Measurements from ENCODE around the gene RUVBL1.

DNA sequence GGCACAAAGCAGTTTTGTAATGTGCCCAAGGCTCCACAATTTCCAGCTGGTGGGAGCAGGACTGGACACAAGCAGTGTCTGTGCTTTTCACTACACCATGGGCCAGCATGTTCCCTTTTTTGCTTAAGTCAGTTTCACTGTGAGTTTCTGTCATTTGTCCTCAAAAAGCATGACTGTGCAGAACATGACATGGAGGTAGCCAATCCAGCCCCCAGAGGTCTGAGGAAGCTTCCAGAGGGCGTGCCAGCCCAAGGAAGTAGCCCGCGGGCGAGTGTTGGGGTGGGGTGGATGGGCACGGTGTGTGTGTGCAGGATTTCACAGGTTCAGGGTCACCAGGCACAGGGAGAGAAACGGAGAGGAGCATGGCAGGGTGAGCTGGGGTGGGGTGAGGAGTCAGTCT lies 21.7 kb upstream of the RUVBL1 start:
- TF ChIP-seq, protein P1, sequence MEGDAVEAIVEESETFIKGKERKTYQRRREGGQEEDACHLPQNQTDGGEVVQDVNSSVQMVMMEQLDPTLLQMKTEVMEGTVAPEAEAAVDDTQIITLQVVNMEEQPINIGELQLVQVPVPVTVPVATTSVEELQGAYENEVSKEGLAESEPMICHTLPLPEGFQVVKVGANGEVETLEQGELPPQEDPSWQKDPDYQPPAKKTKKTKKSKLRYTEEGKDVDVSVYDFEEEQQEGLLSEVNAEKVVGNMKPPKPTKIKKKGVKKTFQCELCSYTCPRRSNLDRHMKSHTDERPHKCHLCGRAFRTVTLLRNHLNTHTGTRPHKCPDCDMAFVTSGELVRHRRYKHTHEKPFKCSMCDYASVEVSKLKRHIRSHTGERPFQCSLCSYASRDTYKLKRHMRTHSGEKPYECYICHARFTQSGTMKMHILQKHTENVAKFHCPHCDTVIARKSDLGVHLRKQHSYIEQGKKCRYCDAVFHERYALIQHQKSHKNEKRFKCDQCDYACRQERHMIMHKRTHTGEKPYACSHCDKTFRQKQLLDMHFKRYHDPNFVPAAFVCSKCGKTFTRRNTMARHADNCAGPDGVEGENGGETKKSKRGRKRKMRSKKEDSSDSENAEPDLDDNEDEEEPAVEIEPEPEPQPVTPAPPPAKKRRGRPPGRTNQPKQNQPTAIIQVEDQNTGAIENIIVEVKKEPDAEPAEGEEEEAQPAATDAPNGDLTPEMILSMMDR (IDR thresholded peaks at IDR 0.05; ENCODE audit: low read depth, low read length, poor library complexity, severe bottlenecking) = no peak
- TF ChIP-seq EZH2phosphoT487 (IDR thresholded peaks at IDR 0.05; ENCODE audit: borderline replicate concordance, low read length) = no peak

All from DOHH2 (cell line).